Natural killer cell (primary cell): ENCODE measurements around the gene GASK1A. TPM values are rescaled to one million over a fixed set of nuclear protein-coding genes. Genes with fewer than 3 reads are reported as not detected.

Source experiments
- ATAC-seq, 3 donors: fragments of 150-1000 bp in 2 of 3; fragments of 200-7000 bp in 1 of 3; cut with Tn5 transposase; 1 replicate in 1 of 3; 2 replicates in 2 of 3; pipeline ENCODE4 v1.10.0; 2021; ENCODE audit warnings: mild to moderate bottlenecking in 2 of 3, moderate library complexity in 2 of 3
- DNase-seq, 2 donors: peaks; one replicate each; pipeline versions ENCODE4 v3.0.0 to v3.0.0-alpha.2; 2013 to 2021; ENCODE audit warnings: mixed read lengths in 1 of 2
- H3K27ac ChIP-seq: one replicate; pipeline ENCODE4 v1.5.1; 2013; ENCODE audit warnings: mild to moderate bottlenecking, low read length
- H3K27me3 ChIP-seq: one replicate; pipeline ENCODE4 v1.6.1; 2013; ENCODE audit warnings: low read length; ENCODE audit not compliant: control insufficient read depth, insufficient read depth
- H3K36me3 ChIP-seq: one replicate; pipeline ENCODE4 v1.6.1; 2013; ENCODE audit warnings: low read length; ENCODE audit not compliant: control insufficient read depth, insufficient read depth
- H3K4me1 ChIP-seq: one replicate; pipeline ENCODE4 v1.6.1; 2013; ENCODE audit warnings: low read length; ENCODE audit not compliant: control insufficient read depth, insufficient read depth
- H3K4me3 ChIP-seq: one replicate; pipeline ENCODE4 v1.5.1; 2013; ENCODE audit warnings: low read length
- H3K9me3 ChIP-seq: one replicate; pipeline ENCODE4 v1.6.1; 2013; ENCODE audit warnings: low read length; ENCODE audit not compliant: control insufficient read depth, insufficient read depth
- H3K27ac Mint-ChIP-seq, 2 donors: one replicate each; pipeline ENCODE4 v1.8.0; 2022; ENCODE audit warnings: mild to moderate bottlenecking in 2 of 2, mixed read lengths in 2 of 2, moderate library complexity in 1 of 2
- H3K27me3 Mint-ChIP-seq, 2 donors: one replicate each; pipeline ENCODE4 v1.8.0; 2022; ENCODE audit warnings: low read depth in 2 of 2, mixed read lengths in 2 of 2
- H3K36me3 Mint-ChIP-seq: one replicate; pipeline ENCODE4 v1.8.0; 2022; ENCODE audit warnings: mixed read lengths
- H3K4me1 Mint-ChIP-seq, 2 donors: one replicate each; pipeline ENCODE4 v1.8.0; 2022; ENCODE audit warnings: mixed read lengths in 2 of 2
- H3K4me3 Mint-ChIP-seq: one replicate; pipeline ENCODE4 v1.8.0; 2022; ENCODE audit warnings: mild to moderate bottlenecking, moderate library complexity, mixed read lengths
- H3K9me3 Mint-ChIP-seq, 2 donors: one replicate each; pipeline ENCODE4 v1.8.0; 2022; ENCODE audit warnings: mixed read lengths in 2 of 2
- CTCF ChIP-seq: fragments of 200-600 bp; IDR thresholded peaks from one replicate; pipeline ENCODE4 v1.8.0; 2022; ENCODE audit warnings: antibody characterized with exemption
- WGBS: methylation state at CpG from one replicate; pipeline ENCODE4 v1.1.7; 2013; ENCODE audit warnings: missing lambda C conversion rate; ENCODE audit not compliant: insufficient coverage; 5-methylcytosine and 5-hydroxymethylcytosine counted together
- intact Hi-C: fragments of 100-400 bp; cut with micrococcal nuclease; formaldehyde crosslinking; loops from one replicate; pipeline ENCODE4 v1.14.2; 2022
- total RNA-seq, 4 donors: library from RNA; stranded (reverse); fragments of 120-200 nt in 1 of 4; gene quantifications; one replicate each; pipeline versions ENCODE4 v1.2.3 to v1.2.4, GENCODE V29; 2013 to 2022

The GASK1A gene
- total RNA-seq, 3 donors from 2014 or later (not counting 1 experiment from before 2014, with no cell fraction given) = 0.12 to 0.34 TPM; not detected in 1

GRCh38 chr3:43089081-43089480, 110.0 kb downstream of the GASK1A start:
- no peaks in the 10 kb centered on the region for H3K27me3 Mint-ChIP-seq
- Histone ChIP-seq H3K9me3 (no peaks in the 10 kb centered on the region), H3K27ac (no peak overlapping the region), H3K27me3 (no peaks in the 10 kb centered on the region), H3K36me3 (no peaks in the 10 kb centered on the region), H3K4me1 (no peaks in the 10 kb centered on the region), H3K4me3 (no peak overlapping the region)
- intact Hi-C loops = loop anchor here (5.0 kb wide), 1 partner anchor 127 kb away; no protein-coding TSS in a partner anchor
- no peak for TF ChIP-seq CTCF
- ATAC-seq (no peak), DNase-seq (no peak)
- H3K36me3 Mint-ChIP-seq = no peaks in the 10 kb centered on the region
- no peak overlapping the region for H3K27ac Mint-ChIP-seq
- H3K9me3 Mint-ChIP-seq = no peaks in the 10 kb centered on the region
- H3K4me3 Mint-ChIP-seq = no peak overlapping the region
- WGBS = 87% methylated on average over 4 of the region's 4 CpGs
- H3K4me1 Mint-ChIP-seq = peaks cover 5 to 15% of the 10 kb centered on the region in 2 donors

GRCh38 chr3:43090238-43090637, 111.1 kb downstream of the GASK1A start:
- peaks cover 5 to 10% of the 10 kb centered on the region in 2 donors for H3K4me1 Mint-ChIP-seq
- no peaks in the 10 kb centered on the region for H3K27me3 Mint-ChIP-seq
- no peak overlapping the region for H3K4me3 Mint-ChIP-seq
- no peaks in the 10 kb centered on the region for H3K9me3 Mint-ChIP-seq
- TF ChIP-seq CTCF = no peak
- no peak for DNase-seq
- no peaks in the 10 kb centered on the region for H3K27me3 ChIP-seq
- no peak overlapping the region for H3K27ac Mint-ChIP-seq
- no peaks in the 10 kb centered on the region for H3K36me3 ChIP-seq
- intact Hi-C loops = no loop called here
- 96% methylated on average over 3 of the region's 3 CpGs for WGBS
- H3K36me3 Mint-ChIP-seq = no peaks in the 10 kb centered on the region
- H3K9me3 ChIP-seq = no peaks in the 10 kb centered on the region
- no peak overlapping the region for H3K4me3 ChIP-seq
- no peaks in the 10 kb centered on the region for H3K4me1 ChIP-seq
- ATAC-seq = no peak
- no peak overlapping the region for H3K27ac ChIP-seq

GRCh38 chr3:43091481-43091880, 112.4 kb downstream of the GASK1A start:
- no peaks in the 10 kb centered on the region for H3K4me1 ChIP-seq
- no peak for DNase-seq
- intact Hi-C loops = no loop called here
- no peaks in the 10 kb centered on the region for H3K36me3 ChIP-seq
- WGBS = 94% methylated on average over 4 of the region's 4 CpGs
- no peaks in the 10 kb centered on the region for H3K27me3 ChIP-seq
- Mint-ChIP-seq H3K9me3 (no peaks in the 10 kb centered on the region), H3K4me3 (no peak overlapping the region), H3K27me3 (no peaks in the 10 kb centered on the region), H3K27ac (no peak overlapping the region), H3K4me1 (peaks cover 8 to 10% of the 10 kb centered on the region in 2 donors), H3K36me3 (no peaks in the 10 kb centered on the region)
- no peaks in the 10 kb centered on the region for H3K9me3 ChIP-seq
- no peak for TF ChIP-seq CTCF
- H3K27ac ChIP-seq = no peak overlapping the region
- no peak overlapping the region for H3K4me3 ChIP-seq
- no peak for ATAC-seq

- Histone ChIP-seq H3K36me3 (no peaks in the 10 kb centered on the region), H3K27ac (no peak overlapping the region), H3K9me3 (no peaks in the 10 kb centered on the region), H3K4me1 (no peaks in the 10 kb centered on the region), H3K4me3 (no peak overlapping the region), H3K27me3 (no peaks in the 10 kb centered on the region)
- DNase-seq (no peak), ATAC-seq (no peak)
- intact Hi-C loops = no loop called here
- WGBS = 78% methylated on average over 1 of the region's 1 CpG
- Mint-ChIP-seq H3K27me3 (no peaks in the 10 kb centered on the region), H3K27ac (no peak overlapping the region), H3K4me3 (no peak overlapping the region), H3K9me3 (no peaks in the 10 kb centered on the region), H3K36me3 (no peaks in the 10 kb centered on the region), H3K4me1 (peaks cover 11 to 14% of the 10 kb centered on the region in 2 donors)
- no peak for TF ChIP-seq CTCF
Measured at GRCh38 chr3:43093006-43093405, 113.9 kb downstream of the GASK1A start.
